Neural cell (in vitro differentiated cells): ENCODE measurements around the gene ABCA12. TPM values are rescaled to one million over a fixed set of nuclear protein-coding genes. Genes with fewer than 3 reads are reported as not detected.

Experiments used
- H2AFZ ChIP-seq: fragments of 200-600, 300-800 bp; sonication (generic), shearing (Covaris generic); 2 replicates; pipeline ENCODE4 v1.6.0; 2014; ENCODE audit warnings: low read depth, mild to moderate bottlenecking, antibody characterized with exemption, low read length, moderate library complexity
- H3F3A ChIP-seq: fragments of 200-600 bp; shearing (Covaris generic); 2 replicates; pipeline ENCODE4 v1.6.1; 2016; ENCODE audit warnings: mild to moderate bottlenecking, moderate library complexity, mixed read lengths, antibody characterized with exemption, low read length; ENCODE audit not compliant: insufficient read depth, poor library complexity, severe bottlenecking
- H3K27ac ChIP-seq: fragments of 200-600, 300-800 bp; sonication (generic), shearing (Covaris generic); 2 replicates; pipeline ENCODE4 v1.5.1; 2014; ENCODE audit warnings: mild to moderate bottlenecking, low read length, moderate library complexity
- H3K27me3 ChIP-seq: fragments of 300-800, 200-600 bp; sonication (generic), shearing (Covaris generic); 2 replicates; pipeline ENCODE4 v1.6.0; 2014; ENCODE audit warnings: mild to moderate bottlenecking, low read depth, low read length, moderate library complexity; ENCODE audit not compliant: insufficient read depth
- H3K36me3 ChIP-seq: fragments of 300-800, 200-600 bp; sonication (generic), shearing (Covaris generic); 2 replicates; pipeline ENCODE4 v1.5.1; 2014; ENCODE audit warnings: mild to moderate bottlenecking, antibody characterized with exemption, low read length, moderate library complexity; ENCODE audit not compliant: insufficient read depth
- H3K4me2 ChIP-seq: fragments of 300-800, 200-600 bp; sonication (generic), shearing (Covaris generic); 2 replicates; pipeline ENCODE4 v1.6.0; 2014; ENCODE audit warnings: mild to moderate bottlenecking, low read length
- H3K4me3 ChIP-seq: fragments of 300-800, 200-600 bp; sonication (generic), shearing (Covaris generic); 2 replicates; pipeline ENCODE4 v1.5.1; 2014; ENCODE audit warnings: mild to moderate bottlenecking, low read length, moderate library complexity
- H3K79me2 ChIP-seq: fragments of 200-600 bp; shearing (Covaris generic); replicated peaks from 2 replicates; pipeline ENCODE4 v1.6.0; 2014; ENCODE audit warnings: mild to moderate bottlenecking, low read length, moderate library complexity; ENCODE audit not compliant: insufficient read depth
- H3K9ac ChIP-seq: fragments of 300-800, 200-600 bp; sonication (generic), shearing (Covaris generic); 2 replicates; pipeline ENCODE4 v1.6.1; 2016; ENCODE audit warnings: mild to moderate bottlenecking, low read length, mixed read lengths
- H3K9me2 ChIP-seq: fragments of 200-600 bp; shearing (Covaris generic); 2 replicates; pipeline ENCODE4 v1.6.1; 2016; ENCODE audit warnings: mild to moderate bottlenecking, low read length, mixed read lengths; ENCODE audit not compliant: insufficient read depth
- H3K9me3 ChIP-seq: fragments of 200-600, 300-800 bp; sonication (generic), shearing (Covaris generic); 2 replicates; pipeline ENCODE4 v1.6.1; 2016; ENCODE audit warnings: mild to moderate bottlenecking, mixed run types, low read length, moderate library complexity, mixed read lengths
- H4K20me1 ChIP-seq: fragments of 200-600 bp; shearing (Covaris generic); 2 replicates; pipeline ENCODE4 v1.6.1; 2016; ENCODE audit warnings: mild to moderate bottlenecking, mixed run types; ENCODE audit not compliant: insufficient read depth
- CTCF ChIP-seq: fragments of 450-650 bp; IDR thresholded peaks from 2 replicates; pipeline ENCODE4 v1.5.1; 2014; ENCODE audit warnings: antibody characterized with exemption, mild to moderate bottlenecking, moderate library complexity; ENCODE audit not compliant: poor library complexity, severe bottlenecking
- EP300 ChIP-seq: fragments of 450-650 bp; conservative IDR thresholded peaks from 2 replicates; pipeline ENCODE4 v1.6.1; 2014; ENCODE audit warnings: antibody characterized with exemption, mild to moderate bottlenecking, moderate library complexity; ENCODE audit not compliant: poor library complexity, severe bottlenecking
- EZH2 ChIP-seq: fragments of 200-600, 300-800 bp; shearing (Covaris generic), sonication (generic); IDR thresholded peaks from 2 replicates; pipeline ENCODE4 v1.6.1; 2014; ENCODE audit warnings: antibody characterized with exemption, low read length, borderline replicate concordance, mild to moderate bottlenecking; ENCODE audit not compliant: insufficient read depth, poor library complexity, severe bottlenecking
- MXI1 ChIP-seq: fragments of 450-650 bp; conservative IDR thresholded peaks from 2 replicates; pipeline ENCODE4 v1.6.1; 2014; ENCODE audit warnings: antibody characterized with exemption, mild to moderate bottlenecking; ENCODE audit not compliant: poor library complexity, severe bottlenecking
- POLR2AphosphoS5 ChIP-seq: IDR thresholded peaks from 2 replicates; pipeline ENCODE4 v1.6.1; 2012
- RAD21 ChIP-seq: fragments of 450-650 bp; conservative IDR thresholded peaks from 2 replicates; pipeline ENCODE4 v1.6.1; 2014; ENCODE audit warnings: antibody characterized with exemption, mild to moderate bottlenecking, moderate library complexity
- REST ChIP-seq: IDR thresholded peaks from 2 replicates; pipeline ENCODE4 v1.6.1; 2012; ENCODE audit warnings: borderline replicate concordance
- SMC3 ChIP-seq: fragments of 450-650 bp; conservative IDR thresholded peaks from 2 replicates; pipeline ENCODE4 v1.6.1; 2014; ENCODE audit warnings: antibody characterized with exemption, mild to moderate bottlenecking, moderate library complexity; ENCODE audit not compliant: poor library complexity
- TAF1 ChIP-seq: IDR thresholded peaks from 2 replicates; pipeline ENCODE4 v1.6.1; 2012; ENCODE audit warnings: low read depth
- polyA plus RNA-seq: library from polyadenylated mRNA; depleted of rRNA; stranded (reverse); fragments of >200 nt; gene quantifications from 2 replicates; pipeline ENCODE4 v1.2.3, GENCODE V29; 2014

The ABCA12 gene
- polyA plus RNA-seq, 1 donor from 2014 or later = not detected

- no peak for TF ChIP-seq EP300
- no peak for TF ChIP-seq RAD21
- TF ChIP-seq SMC3 = no peak
- TF ChIP-seq MXI1 = no peak
- no peak for TF ChIP-seq EZH2
- TF ChIP-seq CTCF = no peak
- TF ChIP-seq TAF1 = no peak
- no peak for TF ChIP-seq POLR2AphosphoS5
- TF ChIP-seq REST = no peak
- no peak overlapping the region for H3K27ac ChIP-seq
- no peaks in the 10 kb centered on the region for H3K9me3 ChIP-seq
- no peak overlapping the region for H3K9ac ChIP-seq
- H3K9me2 ChIP-seq = no peaks in the 10 kb centered on the region
- no peaks in the 10 kb centered on the region for H3K27me3 ChIP-seq
- no peaks in the 10 kb centered on the region for H3K36me3 ChIP-seq
- H3K4me2 ChIP-seq = no peak overlapping the region
- no peaks in the 10 kb centered on the region for H3K79me2 ChIP-seq
- no peak overlapping the region for H2AFZ ChIP-seq
- H4K20me1 ChIP-seq = no peaks in the 10 kb centered on the region
- H3F3A ChIP-seq = no peaks in the 10 kb centered on the region
- no peak overlapping the region for H3K4me3 ChIP-seq
These were observed 77.4 kb downstream of the ABCA12 start for GRCh38 chr2:215060861-215061536.

- Histone ChIP-seq H3K9me3 (no peaks in the 10 kb centered on the region), H3K9ac (no peak overlapping the region), H4K20me1 (no peaks in the 10 kb centered on the region), H3K4me2 (no peak overlapping the region), H3K27me3 (no peaks in the 10 kb centered on the region), H3K36me3 (no peaks in the 10 kb centered on the region), H2AFZ (no peak overlapping the region), H3K27ac (no peak overlapping the region), H3K79me2 (no peaks in the 10 kb centered on the region), H3F3A (no peaks in the 10 kb centered on the region), H3K9me2 (no peaks in the 10 kb centered on the region), H3K4me3 (no peak overlapping the region)
- TF ChIP-seq REST = no peak
These were observed 78.7 kb downstream of the ABCA12 start for GRCh38 chr2:215059724-215060123.
